ENCODE data around the gene FOXI1.
"Not testable (repeated sequence)": the region's sequence is repeated elsewhere in the genome, so short reads cannot be mapped to it uniquely, and the experiment has no call there.

The FOXI1 gene

DNA sequence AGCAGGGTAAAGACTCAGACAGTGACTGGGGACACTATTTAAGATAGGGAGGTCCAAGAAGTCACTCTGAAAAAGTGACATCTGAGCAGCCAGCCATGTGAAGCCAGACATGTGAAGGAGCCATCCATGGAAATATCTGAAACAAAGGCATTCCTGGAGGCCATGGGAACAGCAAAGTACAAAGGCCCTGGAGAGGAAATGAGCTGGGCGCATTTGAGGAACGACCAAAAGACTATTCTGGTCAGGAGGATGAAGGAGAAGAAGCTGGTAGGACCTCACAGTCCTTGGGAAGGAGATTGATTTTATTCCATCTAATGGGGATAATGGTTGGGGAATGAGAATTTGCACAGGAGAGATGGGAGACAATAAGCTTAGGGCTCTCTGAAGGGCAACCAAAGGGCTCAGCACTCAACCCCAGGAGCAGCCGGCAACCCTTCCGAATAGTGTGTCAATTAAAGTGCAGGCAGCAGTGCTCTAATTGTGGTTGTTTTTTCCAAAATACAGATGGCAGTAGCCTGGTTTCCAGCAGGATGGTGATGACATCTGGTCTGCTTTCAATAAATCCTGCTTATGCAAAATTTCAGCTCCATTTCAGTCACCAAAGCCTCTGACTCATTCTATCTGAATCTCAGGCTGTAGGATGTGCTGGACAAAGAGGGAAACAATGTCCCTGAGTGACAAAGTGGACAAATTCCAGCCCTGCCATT is 26.7 kb downstream of the FOXI1 start:
- no peak for DNase-seq

DNA sequence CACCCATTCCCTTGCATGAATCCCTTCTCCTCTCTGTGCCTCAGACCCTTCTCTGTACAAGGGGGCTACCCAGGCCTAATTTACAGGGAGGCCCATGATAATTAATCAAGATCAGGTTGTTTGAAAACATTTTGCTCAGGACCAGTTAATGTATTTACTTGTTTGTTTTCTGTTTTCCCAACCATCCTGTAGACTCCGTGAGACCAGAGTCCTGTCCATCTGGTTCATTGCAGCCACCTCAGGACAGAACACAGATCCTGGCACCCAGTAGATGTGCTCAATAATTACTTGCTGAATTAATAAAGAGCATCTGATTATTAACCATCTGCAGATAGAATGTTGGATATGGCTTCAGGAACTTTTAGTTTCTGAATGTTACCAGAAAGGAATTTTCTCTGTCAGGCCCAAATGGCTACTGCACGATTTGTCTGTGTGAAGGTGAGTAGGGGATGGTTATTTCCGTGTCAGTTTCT is 27.3 kb downstream of the FOXI1 start:
- no peak for DNase-seq

DNA sequence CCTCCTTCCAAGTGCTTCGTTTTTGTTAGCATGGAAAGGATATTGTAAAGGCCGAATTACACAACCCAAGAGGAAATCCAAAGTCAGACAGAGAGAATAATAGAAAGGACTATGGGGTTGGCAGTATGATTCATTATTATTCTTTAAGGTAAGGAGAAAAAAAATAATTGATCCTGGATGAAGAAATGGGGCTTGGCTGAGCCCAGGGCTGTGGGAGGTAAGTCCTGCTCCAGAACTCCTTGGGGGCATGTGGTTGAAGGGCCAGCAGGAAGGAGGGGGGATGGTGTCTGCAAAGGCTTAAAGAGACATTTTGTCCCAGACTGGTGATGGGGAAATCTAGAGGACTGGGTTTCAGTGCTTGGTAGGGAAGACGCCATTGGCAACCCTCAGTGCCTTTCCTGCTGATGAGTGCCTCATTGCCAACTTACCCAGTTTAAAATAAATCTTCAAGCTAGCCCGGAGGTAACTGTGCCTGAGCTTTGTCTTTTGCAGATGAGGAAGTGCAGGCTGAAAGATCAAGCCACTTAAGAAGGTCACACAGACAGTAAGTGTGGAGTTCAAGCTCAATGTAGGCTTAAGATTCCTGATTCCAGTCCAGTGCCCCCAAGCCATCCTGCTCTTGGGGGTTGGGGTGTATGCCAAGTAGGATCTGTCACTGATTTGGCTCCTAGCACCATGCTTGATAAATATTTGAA is 30.2 kb downstream of the FOXI1 start:
- DNase-seq: no peak

DNA sequence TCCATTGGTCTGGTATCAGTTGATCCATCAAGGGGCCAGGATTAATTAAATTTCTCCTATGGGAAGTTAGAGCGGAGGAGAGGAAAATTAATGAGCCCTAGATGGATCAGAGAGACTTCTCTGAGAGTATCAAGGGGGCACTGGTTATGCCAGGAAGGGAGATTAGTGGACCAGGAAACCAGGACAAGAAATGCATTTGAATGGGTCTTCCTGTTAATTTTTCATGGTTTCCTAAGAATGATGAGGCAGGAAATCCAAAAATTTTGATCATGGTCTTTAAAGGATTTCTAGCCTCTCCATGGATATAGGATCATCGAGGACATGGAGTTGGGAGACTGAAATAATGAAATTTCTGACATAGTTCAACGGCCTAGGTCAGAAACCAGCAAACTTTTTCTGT is 30.8 kb downstream of the FOXI1 start:
- no peak for DNase-seq

DNA sequence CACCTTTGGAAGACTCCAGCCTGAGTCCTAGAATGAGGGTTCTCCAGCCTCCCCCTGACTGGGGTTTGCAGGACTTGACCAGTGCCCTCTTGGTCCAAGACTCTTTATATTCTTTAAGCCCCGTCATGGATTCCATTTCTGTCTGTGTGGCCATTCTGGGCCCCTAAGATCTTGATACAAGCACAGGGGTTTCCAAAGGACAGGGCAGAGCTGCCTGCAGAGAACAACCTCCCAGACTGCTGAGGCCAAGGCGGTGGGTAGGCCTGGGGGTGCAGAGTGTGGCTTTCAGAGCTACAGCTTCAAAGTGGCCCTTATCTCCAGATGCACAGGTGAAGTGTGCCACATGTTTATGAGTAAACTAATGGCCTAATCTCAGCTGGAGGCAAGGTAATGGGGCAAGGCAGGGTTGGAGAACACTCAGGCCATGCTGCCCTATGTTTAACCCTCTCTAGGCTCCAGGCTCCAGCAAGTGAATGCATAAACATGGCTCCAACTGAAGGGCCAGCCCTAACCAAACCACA is 32.1 kb downstream of the FOXI1 start:
- no peak for DNase-seq

DNA sequence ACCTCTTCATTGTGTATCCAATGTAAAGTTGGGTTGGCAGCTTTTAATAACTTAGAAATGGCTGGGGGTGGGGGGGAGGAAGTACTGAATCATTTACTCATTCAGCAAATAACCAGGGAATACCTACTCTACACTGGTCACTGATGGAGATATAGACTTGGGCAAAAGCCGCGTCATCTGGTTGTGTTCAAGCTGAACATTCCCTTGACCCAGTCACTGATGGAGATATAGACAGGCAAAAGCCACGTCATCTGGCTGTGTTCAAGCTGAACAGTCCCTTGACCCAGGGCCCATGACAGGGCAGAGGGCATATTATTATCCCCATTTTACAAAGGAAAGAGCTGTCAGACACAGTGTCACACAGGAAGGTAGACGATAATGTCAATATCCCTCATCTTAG is 32.6 kb downstream of the FOXI1 start:
- no peak for DNase-seq

DNA sequence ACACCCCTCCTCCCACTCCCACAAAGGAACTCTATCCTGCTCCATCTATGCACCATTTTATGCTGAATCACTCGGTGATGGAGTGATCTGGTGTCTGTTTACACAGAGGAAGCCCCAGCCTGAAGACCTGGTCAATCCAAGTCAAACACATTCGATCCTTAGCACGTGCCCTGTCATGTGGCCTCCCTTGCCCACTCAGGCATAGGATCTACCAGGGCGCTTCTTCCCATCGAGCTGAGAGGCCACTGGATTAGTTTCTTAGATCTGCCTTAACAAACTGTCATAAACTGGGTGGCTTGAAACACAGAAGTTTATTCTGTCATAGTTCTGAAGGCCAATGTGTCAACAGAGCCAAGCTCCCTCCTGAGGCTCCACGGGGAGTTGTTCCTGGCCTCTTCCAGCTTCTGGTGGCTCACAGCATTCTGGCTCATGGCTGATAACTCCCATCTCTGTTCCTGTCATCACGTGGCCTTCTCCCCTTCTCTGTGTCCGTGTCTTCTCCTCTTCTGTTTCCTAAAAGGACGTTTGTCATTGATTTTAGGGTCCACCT is 34.2 kb downstream of the FOXI1 start:
- no peak for DNase-seq

DNA sequence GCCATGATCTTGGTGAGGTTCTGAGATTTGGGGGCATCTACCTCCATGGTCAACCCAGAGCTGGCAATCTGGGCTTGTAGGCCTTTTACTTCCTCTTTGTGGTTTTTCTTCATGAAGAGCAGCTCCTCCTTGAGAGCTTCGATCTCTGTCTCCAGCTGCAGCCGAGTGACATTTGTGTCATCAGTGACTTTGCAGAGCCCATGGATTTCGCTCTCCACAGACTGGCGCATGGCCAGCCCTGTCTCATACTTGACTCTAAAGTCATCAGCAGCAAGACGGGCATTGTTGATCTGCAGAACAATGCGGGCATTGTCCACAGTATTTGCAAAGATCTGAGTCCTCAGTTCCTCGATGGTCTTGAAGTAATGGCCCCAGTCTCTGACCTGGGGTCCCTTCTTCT is 35.5 kb downstream of the FOXI1 start:
- DNase-seq: not testable (repeated sequence)

DNA sequence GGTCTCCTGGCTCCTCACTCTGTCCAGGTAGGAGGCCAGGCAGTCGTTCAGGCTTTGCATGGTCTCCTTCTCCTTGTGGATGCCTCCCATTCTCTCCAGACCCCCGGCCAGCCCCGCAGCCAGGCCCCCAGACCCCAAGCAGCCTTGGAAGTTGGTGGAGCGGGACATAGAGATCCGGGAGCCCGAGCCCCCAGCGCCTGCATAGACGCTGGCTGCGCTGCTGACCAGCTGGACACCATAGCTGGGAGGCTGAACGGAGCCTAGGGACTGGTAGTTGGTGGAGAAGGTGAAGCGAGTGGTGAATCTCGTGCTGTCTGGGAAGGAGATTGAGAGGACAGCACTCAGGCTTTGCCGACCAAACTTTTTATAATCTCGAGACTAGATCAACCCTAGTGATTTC is 35.9 kb downstream of the FOXI1 start:
- no peak for DNase-seq

DNA sequence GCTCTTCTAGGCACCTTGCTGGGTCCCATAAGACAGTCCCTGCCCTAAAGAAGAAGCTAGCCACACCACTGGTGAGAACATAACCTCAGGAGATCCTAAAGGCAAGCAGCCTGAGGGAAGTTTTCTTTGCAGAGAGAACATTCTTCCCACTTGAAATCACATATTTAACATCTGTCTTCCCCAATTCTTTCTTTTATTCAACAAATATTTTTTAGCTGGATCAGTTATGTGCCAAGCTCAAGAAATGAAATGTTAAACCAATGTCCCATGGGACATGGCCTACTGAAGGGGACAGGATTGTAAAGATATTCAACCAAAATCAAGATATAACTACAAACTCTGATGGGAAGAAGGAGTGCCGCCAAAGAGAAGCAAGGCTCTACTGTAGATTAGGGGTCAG is 36.5 kb downstream of the FOXI1 start:
- no peak for DNase-seq

DNA sequence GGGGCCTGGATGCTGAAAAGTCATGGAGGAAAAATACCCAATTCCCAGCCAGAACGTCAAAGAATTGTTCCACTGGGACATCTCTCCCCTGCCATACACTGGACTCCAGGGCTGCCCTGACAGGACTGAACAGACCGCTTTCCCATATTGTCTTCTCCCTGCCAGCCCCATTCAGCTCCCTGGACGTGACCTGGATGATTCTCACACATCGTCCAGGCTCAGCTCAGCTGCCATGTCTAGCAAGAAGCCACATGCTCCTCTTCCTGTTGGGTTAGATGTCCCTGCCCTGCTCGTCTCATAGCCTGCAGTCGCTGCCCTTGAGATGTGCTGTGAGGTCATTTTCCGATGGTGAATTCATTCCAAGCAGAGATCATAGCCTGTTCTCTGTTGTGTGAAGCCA is 37.4 kb downstream of the FOXI1 start:
- no peak for DNase-seq

DNA sequence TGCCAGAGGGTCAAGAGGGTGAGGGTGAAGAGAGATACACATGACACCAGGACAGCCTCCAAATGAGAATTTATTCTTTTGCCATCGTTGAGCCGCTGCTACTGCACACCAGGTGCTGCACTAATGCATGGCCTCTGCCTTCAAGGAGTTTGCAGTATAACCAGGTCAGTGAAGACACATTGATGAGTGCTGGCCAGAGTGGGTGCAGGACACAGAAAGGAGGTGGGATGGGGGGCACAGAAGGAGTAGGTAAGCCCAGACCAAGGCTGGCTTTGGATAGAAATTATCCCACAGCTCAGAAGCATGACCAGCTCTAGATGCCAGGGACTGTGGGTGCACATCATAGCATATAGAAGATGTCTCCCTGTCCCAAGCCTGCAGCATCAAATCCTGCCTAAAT is 38.0 kb downstream of the FOXI1 start:
- DNase-seq: no peak

DNA sequence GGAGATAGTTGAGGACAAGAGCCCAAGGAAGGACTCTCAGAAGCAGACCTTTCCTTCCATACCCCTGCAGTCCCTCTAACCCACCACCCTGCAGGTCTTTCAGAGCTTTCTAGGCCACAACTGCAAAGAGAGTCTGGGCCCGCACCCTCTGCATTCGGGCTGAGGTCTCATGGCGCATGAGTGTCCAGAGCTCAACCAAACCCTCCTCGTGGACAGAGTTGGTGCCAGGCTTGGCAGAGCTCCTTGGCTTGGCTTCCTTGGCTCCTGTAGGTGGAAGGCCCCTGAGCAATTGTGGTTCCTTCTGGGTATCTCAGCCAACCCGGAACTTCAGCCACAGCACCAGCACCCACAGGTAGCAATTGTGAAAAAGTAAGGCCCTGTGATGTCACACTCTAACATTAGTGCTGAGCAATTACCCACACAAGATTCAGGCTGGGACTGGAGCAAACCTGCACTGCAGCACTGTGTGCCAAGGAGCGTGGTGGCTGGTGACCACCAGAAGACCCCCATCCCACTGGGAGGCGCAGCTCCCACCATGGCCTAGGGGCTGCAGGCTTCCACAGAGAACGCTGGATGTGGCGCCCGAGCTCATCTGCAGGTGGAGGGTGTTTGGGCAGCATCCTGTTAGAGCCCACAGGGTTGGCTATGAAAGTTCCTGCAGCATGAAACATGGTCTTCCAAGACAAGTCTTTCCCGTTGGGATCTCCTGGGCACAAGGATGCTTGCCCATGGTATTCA is 38.8 kb downstream of the FOXI1 start:
- no peak for DNase-seq

DNA sequence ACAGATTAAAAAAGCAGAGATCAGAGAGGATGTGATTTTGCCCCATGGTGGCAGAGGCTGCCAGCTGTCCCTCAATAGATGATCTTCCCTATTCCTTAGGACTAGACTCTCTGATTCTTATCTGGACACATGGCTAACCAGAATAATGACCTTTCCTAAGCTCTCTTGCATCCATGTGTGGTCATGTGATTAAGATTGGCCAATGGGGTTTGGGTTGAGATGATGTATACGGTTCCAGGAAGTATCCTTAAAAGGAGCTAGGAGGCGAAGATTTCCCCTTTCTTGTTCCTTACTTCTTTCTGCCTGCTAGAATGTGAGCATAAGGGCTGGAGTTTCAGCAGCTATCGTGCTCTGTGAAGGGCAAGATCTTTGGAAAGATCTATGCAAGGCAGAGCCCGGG is 39.8 kb downstream of the FOXI1 start:
- no peak for DNase-seq

DNA sequence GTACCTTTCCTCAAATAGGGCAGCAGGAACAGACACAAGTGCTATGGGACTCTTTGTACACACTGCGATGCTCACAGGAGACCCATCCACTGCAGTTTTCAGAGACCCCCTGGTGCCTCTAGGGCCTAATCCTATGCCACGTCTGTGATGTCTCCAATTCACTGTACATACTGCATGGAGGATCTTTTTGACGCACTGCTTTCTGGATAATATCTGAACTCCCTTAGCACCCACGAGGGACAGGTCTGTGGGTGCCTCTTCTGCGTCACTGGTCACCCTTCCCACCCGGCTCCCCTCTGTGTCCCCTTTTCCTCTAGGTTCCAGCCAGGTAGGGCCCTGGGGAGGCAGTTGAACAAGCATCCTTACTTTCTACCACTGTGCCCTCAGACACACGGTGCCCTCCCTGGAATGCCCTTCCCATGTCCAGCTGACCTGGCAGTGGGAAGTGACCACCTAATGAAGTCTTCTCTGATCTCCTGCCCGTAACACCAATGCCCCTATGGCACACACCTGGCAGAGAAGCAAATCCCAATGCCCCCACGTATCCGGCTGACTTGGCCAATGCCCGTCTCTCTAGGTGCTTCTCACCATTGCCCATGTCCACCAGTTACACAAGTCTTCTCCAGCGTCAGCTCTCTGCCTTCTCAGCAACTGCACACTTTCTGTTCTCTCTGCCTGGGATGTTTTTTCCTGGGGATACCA is 41.5 kb downstream of the FOXI1 start:
- no peak for DNase-seq

DNA sequence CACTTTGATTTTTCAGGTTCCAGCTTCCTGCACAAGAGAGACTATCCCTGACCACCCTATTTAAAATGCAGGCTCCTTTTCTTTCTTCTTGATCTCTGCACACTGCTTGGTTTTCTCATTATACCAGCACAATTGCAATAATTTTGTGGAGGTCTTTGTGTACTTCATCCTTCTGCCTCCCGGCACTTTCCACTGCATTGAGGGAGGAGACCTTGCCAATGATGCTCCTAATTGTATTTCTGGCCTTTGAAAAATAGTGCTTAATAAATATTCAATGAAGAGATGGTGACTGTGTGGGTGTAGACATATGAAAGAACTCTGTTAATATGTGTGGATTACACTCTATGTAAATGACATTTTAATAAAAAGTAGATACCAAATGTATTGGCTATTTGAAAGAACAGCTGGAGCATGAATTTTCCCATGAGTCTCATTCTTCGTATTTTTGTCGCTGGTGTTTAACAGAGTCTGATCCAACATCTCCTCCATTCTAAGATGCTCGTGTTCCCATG is 42.1 kb downstream of the FOXI1 start:
- DNase-seq: no peak

DNA sequence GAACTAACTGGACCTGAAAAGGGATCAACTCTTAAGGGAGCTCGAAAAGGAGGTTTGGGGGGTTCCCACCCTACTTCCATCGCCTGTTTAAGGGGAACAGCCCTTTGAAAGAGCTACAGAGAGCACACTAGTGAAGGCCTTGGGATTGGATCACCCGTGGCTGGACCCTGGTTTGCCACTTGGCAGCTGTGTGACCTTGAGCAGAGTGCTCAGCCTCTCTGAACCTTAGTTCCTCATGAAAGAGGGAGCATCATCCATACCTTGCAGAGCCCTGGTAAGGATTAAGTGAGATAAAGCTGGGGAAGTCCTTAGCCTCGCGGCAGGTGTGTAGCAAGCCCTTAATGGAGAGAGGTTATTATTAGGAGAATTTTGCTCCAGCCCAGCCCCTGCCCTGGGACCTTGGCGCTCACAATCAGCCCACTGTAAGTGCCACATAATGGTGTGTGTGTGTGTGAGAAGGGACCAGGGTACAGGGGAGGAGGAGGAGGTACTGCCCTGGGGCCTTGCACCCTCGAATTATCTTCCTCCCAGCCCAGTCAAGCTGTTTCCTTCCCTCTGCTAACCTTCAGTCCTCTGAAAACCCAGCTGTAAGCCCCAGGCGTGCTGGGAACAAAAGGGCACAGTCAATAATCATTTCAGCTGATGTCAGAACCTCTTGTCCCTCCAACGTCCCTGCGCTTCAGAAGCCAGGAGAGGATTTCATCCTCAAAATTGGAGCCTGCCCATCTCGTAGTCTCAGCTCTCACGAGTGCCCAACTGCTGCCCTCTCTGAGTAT is 42.9 kb downstream of the FOXI1 start:
- DNase-seq: no peak

DNA sequence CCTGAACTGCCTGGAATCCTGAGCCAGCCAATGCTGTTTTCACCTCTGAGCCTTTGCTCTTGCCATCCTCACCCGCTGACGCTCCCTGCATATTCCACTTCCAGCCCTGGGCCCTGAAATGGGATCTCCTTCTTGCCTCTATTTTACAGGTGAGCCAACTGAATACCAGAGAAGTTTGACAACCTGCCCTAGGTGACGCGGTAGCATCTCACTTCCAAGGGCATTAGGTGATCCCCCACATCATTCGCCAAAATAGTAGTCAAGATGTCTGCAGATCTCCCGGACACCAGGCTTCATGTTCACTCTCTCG is 43.5 kb downstream of the FOXI1 start:
- DNase-seq: no peak

DNA sequence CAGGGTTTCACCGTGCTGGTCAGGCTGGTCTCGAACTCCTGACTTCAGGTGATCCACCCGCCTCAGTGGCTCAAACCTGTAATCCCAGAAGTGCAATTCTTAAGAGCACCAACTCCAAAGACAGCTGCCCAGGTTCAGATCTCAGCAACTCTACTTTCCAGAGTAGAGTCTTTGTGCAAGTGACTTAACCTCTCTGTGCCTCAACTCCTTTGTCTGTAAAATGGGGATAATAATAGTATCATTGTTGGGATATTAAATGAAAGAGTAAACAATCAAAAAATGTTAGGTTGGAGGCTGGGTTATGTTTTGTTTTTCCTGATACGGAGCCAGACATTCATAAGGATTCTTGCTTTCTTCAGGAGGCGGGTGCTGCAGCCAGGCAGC is 45.0 kb downstream of the FOXI1 start:
- no peak for DNase-seq

DNA sequence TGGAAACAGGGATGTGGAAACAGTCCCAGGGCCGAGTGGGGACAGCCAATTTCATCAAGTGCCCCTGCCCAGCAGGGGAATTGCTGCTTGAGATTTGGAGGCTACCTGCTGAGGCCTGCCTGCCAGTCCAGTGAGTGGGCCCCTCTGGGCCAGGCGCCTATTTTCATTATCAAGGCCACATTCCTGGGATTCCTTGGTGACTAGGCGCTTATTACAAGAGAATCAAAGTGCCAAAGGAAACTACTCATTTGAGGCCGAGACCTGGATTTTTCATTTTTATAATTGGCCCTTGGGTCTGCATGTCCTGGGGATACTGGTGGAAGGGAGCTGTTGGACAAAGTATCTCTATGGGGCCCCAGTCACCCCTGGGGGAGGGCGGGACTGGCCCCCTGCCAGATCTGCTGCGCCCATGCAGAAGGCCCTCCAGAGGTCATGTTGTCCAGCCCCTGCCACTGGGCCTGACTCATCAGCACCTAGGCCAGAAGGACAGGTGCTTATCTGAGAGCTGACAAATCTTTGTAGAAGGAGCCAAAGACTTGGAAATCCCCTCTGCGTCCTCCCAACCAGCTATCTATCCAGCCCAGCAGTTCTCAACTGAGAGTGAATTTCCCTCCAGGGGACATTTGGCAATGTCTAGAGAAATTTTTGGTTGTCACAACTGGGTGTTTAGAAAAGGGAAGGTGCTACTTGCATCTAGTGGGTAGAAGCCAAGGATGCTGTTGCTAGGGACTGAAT is 45.6 kb downstream of the FOXI1 start:
- DNase-seq: no peak

DNA sequence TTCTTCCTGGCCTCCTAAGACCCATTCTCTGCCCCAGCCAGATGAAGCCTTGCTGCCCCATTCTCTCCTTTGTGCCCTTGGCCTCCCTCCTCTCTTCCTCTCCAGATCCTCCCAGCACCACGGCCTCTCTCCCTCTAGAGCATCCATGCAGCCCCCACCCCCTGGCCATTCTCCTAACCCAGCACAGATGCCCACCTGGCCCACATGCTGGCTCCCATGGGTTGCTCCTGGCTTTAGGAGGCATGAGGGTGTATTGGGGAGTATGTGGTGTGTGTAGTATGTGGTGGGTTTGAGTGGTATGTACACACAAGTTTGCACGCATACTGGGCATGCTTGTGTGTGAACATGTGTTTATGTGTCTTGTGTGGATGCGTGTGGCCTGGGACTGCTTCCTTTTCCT is 47.1 kb downstream of the FOXI1 start:
- DNase-seq: no peak

Data from stimulated activated CD4-positive, alpha-beta T cell treated with anti-CD3 and anti-CD28 coated beads, Interleukin-4, amount 100 ng/mL, for 1 hour (primary cell).